Vein endothelial cell (primary cell): ENCODE data around the gene ESPN. TPM values are rescaled to one million over a fixed set of nuclear protein-coding genes. Genes with fewer than 3 reads are reported as not detected.

Experiments
- small RNA-seq: library from RNA; depleted of rRNA; stranded (forward); fragments of <200 nt; gene quantifications from one replicate; pipeline ENCODE3, GENCODE V24; 2012
- total RNA-seq: library from RNA; depleted of rRNA; stranded (reverse); fragments of >200 nt; gene quantifications from 2 replicates; pipeline ENCODE4 v1.2.3, GENCODE V29; 2012

ESPN gene
- 0.67 and 1.3 TPM in 2 replicates for total RNA-seq

GRCh38 chr1:6424619-6425593, at the start of gene ESPN:
TSS of gene ESPN (plus strand) at chr1:6424776. CDS start at chr1:6424956, 180 bp downstream.

GRCh38 chr1:6393400-6394187, 31.0 kb upstream of the ESPN start, which contains the start of gene ACOT7:
TSS of gene ACOT7 (minus strand) at chr1:6393767. CDS start at chr1:6393399, 368 bp downstream.

GRCh38 chr1:6419804-6420453, 4.6 kb upstream of the ESPN start, which contains the start of gene HES2:
TSS of gene HES2 (minus strand) at chr1:6419919. CDS start at chr1:6419820, 99 bp downstream.

GRCh38 chr1:6466023-6466422, 41.4 kb downstream of the ESPN start, which contains the start of gene TNFRSF25:
TSS of gene TNFRSF25 (minus strand) at chr1:6466173. CDS start at chr1:6466107, 66 bp downstream.

GRCh38 chr1:6491480-6491962, 66.9 kb downstream of the ESPN start, which contains the start of gene PLEKHG5:
TSS of gene PLEKHG5 (minus strand) at chr1:6491667. CDS start at chr1:6477571, 14,096 bp downstream.

Small RNAs within 50 kb of the gene (small RNA-seq; reads per million reads assigned to genes)
- not detected for gene MIR4252

Other genes starting within 250 kb of the ESPN start
- under 0.01 and 0.10 TPM in 2 replicates for gene CHD5, start 244.5 kb upstream of the ESPN start, total RNA-seq
- 97.7 and 122 TPM in 2 replicates for gene RPL22, start 225.2 kb upstream of the ESPN start, total RNA-seq
- gene RNF207, start 218.7 kb upstream of the ESPN start, total RNA-seq: 8.9 and 56.8 TPM in 2 replicates
- gene ICMT, start 188.8 kb upstream of the ESPN start, total RNA-seq: 54.5 and 73.4 TPM in 2 replicates
- gene HES3, start 180.6 kb upstream of the ESPN start, total RNA-seq: not detected in 2 replicates
- 1.4 and 3.3 TPM in 2 replicates for gene GPR153, start 163.7 kb upstream of the ESPN start, total RNA-seq
- 21.2 and 27.7 TPM in 2 replicates for gene ACOT7, start 31.0 kb upstream of the ESPN start, total RNA-seq
- 31.7 and 33.1 TPM in 2 replicates for gene HES2, start 4.9 kb upstream of the ESPN start, total RNA-seq
- 17.0 and 18.9 TPM in 2 replicates for gene TNFRSF25, start 41.4 kb downstream of the ESPN start, total RNA-seq
- gene PLEKHG5, start 66.9 kb downstream of the ESPN start, total RNA-seq: 61.3 and 69.6 TPM in 2 replicates
- gene NOL9, start 129.7 kb downstream of the ESPN start, total RNA-seq: 38.5 and 41.1 TPM in 2 replicates
- gene TAS1R1, start 130.5 kb downstream of the ESPN start, total RNA-seq: not detected in 2 replicates
- gene ZBTB48, start 155.2 kb downstream of the ESPN start, total RNA-seq: 13.1 and 18.6 TPM in 2 replicates
- gene KLHL21, start 178.1 kb downstream of the ESPN start, total RNA-seq: 31.0 and 31.4 TPM in 2 replicates
- 11.4 and 14.0 TPM in 2 replicates for gene PHF13, start 189.0 kb downstream of the ESPN start, total RNA-seq
- 11.6 and 13.7 TPM in 2 replicates for gene THAP3, start 200.1 kb downstream of the ESPN start, total RNA-seq